GM21360 (cell line): ENCODE results near the gene STRADB.
"Not testable (repeated sequence)": the region's sequence is repeated elsewhere in the genome, so short reads cannot be mapped to it uniquely, and the experiment has no call there.

ENCODE experiments used
- ATAC-seq: cut with Tn5 transposase; IDR thresholded peaks from one replicate; pipeline ENCODE4 v1.9.1; 2021; ENCODE audit warnings: mild to moderate bottlenecking, moderate library complexity; ENCODE audit not compliant: unreplicated experiment

Gene STRADB

DNA sequence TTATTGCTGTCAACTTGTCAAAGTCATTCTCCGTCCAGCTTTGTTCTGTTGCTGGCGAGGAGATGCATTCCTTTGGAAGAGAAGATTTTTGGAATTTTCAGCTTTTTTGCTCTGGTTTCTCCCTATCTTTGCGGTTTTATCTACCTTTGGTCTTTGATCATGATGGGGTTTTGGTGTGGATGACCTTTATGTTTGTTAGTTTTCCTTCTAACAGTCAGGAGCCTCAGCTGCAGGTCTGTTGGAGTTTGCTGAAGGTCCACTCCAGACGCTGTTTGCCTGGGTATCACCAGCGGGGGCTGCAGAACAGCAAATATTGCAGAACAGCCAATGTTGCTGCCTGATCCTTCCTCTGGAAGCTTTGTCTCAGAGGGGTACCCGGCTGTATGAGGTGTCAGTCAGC, 21.7 kb upstream of the STRADB start:
- ATAC-seq = not testable (repeated sequence)

DNA sequence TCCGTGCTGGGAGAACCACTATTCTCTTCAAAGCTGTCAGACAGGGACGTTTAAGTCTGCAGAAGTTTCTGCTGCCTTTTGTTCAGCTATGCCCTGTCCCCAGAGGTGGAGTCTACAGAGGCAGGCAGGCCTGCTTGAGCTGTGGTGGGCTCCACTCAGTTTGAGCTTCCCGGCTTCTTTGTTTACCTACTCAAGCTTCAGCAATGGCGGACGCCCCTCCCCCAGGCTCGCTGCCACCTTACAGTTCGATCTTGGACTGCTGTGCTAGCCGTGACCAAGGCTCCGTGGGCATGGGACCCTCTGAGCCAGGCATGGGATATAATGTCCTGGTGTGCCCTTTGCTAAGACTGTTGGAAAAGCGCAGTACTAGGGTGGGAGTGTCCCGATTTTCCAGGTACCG, 21.2 kb upstream of the STRADB start:
- not testable (repeated sequence) for ATAC-seq

DNA sequence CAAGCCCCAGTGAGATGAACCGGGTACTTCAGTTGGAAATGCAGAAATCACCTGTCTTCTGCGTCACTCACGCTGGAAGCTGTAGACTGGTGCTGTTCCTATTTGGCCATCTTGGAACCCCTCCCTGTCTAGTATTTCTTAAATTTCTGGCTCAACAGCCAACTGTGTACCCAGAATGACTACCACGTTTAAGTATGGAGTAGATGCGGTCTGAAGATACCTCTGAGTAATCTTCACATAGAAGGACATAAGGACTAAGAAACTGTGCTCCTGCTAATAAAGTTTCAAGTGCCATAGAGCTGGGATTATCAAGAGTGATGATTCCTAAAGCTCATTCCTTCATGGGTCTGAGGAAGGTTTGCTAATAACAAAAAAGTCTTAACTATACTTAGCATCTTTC, 20.7 kb upstream of the STRADB start:
- ATAC-seq = no peak

DNA sequence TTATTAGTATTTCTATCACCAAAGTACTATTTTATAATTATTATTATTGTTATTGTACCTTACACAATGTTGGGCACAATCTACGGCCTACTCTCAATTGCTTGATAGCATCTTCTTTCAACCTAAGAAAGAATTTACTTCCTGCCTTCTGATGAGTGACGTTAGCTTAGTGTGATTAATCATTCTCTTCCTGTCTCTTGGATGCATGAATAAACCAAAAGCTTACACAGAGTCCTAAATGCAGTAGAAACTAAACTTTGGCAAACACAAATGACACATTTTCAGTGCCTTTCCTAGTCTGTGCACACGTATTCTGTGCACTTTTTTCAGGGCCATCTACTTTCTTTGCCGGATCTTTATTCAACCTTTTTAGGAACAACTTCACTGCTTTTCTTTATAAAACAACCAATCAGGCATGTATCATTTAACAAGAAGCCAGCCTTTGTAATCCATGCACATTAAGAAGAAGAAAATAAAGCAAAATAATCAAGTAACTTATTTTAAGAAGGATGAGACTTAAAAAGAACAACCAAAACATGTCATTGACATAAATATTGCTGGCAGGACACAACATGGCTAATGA, 19.4 kb upstream of the STRADB start:
- ATAC-seq = no peak

DNA sequence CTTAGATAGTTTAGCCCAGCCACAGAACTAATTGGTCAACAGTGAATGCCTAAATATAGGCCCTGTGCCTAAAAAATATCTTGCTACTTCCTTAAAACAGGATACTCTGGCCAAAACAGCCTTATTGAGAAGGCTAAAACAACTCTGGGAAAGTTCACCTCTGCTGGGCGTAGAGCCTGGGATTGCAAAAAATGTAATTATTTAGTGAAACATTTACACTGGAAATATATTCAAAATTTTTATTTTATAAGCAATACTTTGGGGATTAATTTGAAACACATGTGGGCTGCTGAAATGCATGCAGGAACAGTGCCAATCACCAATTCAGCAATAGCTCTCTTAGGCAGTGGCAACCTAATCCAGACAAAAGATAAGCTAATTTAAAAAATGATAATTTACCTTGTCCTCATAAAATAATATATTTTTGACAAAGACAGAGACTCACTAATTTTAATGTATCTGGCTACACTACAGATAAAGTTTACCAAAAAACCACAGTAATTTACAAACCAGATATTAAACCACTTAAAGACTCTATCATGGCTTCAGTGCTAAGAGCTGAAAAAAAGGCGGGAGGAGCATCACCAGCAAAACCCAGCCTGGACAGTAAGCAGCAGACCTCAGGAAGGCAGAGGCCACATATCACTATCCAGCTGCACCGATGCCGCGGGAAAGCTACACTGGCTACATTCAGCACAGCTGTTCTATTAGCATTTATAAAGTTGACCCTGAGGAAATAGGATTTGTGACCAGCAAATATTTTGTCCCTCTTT, 18.7 kb upstream of the STRADB start:
- ATAC-seq = no peak

DNA sequence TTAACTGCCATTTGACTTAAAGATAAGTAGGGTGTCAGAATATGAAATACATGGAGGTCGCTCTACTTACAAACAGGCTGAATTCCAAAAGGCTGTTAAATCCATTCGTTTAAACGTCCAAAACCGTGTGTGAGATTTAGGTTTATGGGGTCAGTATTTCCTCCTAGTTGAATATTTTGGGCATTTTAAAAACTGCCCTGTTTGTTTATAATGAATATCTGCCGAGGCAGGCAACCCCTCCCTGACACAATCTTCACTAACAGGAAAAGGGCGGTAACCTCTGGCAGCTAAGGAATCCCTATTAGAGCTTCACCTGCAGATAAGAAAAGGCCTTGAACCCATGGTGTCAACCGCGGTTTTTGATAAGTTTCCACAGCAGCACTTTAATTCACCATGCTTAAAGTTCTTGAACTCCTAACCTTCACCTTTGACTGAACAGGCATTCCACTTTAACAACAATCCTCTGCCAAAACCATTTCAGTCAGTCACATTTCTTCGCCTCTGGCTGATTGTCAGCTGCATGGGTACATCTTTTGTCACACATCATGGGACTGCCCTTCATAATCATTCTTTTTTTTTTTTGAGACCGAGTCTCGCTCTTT, 18.0 kb upstream of the STRADB start:
- no peak for ATAC-seq

DNA sequence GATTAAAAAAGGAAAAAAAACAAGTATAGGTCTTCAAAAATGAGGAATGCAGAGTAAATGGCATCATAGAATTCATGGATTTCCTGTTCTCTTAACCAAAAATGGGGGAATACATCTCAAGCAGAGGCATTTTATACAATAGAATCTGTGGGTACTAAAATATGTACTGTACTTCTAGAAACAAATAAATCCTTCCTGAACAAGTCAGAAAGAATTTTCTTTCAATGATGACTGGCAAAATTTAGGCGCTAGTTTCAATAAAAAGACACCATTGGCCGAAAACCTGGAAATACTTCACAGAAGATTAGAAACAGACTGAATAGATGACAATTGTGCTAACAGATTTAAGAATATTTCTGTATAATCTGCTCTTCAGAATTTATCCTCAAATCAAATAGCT, 15.4 kb upstream of the STRADB start:
- ATAC-seq = no peak

DNA sequence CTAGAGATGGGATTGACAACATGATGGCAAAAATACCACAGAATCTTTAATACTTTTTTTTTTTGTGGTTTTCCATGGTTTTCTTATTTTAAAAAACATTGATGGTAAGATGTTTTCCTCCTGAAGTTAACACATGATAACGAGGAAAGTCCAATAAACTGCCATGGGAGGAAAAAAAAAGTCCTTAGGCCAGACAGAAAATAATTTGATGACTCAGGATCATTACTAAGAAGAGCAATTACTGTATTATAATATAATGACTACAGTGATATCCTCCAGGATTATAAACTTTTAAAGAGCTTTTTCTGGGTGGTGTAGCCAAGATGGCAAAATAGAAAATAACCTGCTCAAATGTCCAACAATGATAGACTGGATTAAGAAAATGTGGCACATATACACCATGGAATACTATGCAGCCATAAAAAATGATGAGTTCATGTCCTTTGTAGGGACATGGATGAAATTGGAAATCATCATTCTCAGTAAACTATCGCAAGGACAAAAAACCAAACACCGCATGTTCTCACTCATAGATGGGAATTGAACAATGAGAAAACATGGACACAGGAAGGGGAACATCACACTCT, 12.1 kb upstream of the STRADB start:
- ATAC-seq = not testable (repeated sequence)

DNA sequence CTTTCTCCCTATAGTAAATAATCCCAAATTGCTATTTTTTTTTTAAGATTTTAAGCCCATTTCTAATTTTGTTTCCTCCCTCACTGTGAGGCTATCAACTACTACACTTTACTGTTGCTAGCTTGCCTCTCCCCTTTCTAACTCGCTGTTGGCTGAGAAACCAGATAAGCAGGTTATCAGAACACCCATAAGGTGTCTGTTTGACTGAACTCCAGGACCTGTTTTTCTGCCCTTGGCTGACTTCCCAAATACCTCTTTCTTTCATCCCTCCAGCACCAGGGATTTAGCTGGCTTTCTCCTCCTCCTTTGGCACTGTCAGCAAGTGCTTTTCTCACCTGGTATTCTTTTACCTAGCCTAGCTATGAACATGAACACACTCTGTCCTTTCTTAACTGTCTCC, 11.4 kb upstream of the STRADB start:
- no peak for ATAC-seq

DNA sequence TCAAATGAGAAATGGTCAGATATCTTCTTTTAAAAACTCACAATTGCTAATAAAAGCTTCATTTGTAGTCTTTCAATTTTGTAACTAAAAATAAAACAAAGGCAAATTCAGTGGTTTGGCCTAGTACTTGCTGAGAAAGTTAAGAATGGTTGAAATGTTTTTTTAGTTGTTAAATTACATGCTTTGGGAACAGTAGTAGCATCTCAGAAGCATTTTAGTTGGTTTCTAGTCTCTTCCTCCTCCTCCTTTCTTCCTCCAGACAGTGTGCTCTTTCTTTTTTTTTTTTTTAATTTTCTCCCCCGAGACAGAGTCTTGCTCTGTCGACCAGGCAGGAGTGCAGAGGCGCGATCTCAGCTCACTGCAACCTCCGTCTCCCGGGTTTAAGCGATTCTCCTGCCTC, 10.1 kb upstream of the STRADB start:
- no peak for ATAC-seq

DNA sequence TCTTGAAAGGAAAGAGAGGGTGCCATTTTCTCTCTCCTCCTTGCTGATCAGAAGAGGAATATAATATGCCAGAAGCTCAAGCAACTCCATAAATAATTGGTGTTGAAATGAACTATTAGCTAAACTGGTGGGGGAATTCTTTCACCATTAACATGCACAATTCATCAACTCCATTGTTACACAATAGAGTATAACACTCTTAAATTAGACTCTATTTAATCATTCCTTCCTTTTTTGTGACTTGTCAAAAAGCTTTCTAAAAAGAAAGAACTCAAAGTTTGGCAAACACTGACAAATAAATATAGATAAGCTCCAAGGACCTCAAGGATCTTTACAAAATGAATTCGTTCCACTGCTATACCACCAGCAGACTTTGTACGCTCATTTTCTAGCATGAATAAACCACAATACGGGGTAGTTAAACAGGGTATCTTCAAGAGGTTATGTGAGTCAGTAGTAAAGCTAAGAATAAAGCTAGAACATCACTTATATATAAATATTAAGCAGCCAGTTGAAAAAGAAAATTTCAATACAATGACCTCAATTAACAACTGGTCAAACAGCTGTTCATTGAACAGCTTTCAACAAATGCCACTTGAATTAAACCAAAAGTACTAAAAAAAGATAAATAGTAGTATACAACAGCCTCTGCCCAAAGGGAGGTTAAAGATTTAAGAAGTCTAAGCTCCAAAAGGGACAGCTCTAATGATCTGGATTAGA, 6.6 kb upstream of the STRADB start:
- no peak for ATAC-seq

DNA sequence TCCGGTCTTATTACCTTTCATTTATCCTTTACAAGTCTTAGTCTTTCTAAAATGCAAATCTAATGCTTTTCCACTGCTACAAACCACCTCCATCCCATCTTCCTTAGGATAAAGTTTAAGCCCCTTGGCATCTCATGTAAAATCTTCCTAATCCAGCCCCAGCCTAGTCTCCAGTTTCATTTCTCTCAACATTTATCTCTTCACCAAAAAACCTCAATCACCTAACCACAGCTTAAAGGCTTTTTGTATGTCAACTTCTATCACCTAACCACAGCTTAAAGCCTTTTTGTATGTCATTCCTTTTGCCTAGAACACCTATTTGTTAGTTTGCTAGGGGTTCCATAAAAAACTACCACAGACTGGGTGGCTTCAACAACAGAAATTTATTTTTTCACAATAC, 4.5 kb upstream of the STRADB start:
- no peak for ATAC-seq

DNA sequence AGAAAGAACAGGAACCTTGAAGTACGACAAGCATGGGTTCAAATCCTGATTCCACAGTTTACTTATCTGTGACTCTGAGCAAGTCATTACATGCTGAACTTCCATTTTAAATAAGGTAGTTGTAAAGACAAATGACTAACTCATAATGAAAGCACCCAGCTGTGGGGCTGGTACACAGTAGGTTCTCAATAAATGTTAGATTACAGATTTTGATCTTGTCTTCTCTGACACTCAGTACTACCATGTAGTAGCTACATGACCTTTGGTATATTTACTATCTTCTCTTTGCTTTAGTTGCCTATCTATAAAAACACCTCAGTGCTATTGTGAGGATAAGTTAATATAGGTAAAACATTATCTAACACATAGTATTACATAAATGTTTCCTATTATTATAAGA, 3.5 kb upstream of the STRADB start:
- no peak for ATAC-seq

DNA sequence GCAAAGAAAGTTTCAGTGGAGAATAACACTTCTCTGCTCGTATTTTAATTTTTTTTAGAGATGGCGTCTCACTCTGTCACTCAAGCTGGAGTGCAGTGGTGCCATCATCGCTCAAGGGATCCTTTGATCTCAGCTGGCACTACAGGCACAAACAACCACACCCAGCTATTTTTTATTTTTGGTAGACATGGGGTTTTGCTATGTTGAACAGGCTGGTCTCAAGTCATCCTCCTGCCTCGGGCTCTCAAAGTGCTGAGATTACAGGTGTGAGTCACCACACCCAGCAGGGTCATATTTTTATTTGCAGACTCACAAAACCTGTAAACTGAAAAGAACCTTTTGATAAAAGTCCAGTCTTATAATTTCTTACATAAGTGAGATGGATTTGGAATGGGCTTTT, 2.8 kb upstream of the STRADB start:
- ATAC-seq = no peak

DNA sequence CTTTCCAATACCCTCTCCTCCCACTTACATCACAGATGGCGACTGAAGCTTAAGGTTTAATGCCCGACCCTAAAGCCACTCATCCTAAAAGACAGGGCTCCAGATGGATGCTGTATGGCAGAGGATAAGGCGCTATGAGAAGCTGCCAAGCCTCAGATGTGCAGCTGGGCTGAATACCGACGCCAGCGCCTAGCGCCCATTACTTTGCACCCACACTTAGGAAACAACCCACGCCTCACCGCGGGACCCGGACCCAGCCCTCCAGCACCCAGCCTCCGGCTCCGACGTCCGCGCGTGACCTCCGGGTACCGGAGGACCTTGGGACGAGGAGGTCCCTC, 617 bp upstream of the STRADB start:
- peak; percentile 13 for ATAC-seq

DNA sequence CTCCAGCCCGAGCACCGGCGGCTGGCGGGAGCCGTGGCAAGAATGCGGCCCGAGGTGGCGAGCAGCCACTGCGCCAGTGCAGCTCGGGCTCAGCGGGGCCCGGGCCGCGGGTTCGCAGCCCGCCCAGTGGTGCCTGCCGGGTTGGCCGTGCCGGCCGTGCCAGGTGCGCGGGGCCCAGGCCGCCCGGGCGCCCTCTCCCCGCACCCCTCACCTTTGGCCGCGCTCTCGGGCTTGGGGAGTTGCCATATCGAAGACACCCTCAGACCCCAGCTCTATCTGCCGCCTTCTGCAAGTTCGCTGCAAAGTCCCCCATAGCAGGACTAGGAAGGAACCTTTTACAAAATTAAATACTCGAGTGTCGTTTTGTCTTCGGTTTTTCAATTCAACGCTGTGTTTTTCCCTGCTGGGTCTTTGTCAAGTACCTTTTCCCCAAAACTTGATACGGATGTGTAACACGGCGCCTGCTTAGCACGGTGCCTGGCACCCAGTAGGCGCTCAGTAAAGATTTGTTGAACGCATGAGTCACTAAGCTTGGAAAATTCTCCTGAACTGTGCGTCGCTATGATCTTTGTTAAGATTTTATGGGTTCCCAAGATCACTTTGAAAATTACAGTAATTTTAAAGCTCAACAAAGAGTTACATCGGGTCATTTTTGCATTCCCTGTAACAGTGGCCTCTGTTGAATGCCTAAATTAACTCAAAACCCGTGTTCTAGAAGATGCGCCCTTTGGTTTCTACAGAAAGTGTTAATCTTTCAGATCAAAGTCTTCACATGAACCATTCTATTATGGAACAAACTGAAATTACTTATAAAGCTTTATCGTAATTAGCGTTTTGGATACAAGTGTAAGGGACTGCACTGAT, 750 bp downstream of the STRADB start:
- peak; percentile 32 for ATAC-seq

DNA sequence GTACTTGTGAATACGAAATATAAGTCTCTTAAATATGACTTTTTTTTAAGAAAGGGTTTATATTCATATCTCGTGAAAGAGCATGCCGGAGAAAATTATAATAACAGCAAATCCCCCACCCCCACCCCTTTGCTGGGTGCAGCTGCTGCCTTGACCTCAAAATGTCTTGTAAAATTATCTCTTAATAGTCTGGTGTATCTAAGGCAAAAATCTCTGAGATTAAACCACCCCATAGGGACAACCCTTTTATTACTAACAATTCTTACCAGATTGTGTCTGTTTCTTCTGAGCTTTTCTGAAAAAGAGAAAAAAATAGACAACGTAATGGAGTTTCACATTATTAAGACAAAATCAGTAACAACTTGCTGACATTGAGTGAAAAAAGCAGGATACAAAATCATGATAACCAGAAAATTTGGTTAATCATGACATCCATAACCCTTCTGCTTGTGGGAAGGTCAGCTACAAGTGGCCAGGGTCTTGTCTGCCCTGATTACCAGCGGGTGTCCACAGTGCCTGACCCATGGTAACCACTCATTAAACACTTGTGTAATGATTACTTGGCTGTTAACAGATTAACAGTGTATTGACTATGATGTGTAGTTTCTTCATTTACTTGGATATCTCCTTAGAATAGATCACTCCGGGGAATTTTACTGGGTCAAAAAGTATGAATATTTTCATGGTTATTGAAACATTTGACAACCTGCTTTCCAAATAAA, 1.5 kb downstream of the STRADB start:
- no peak for ATAC-seq

DNA sequence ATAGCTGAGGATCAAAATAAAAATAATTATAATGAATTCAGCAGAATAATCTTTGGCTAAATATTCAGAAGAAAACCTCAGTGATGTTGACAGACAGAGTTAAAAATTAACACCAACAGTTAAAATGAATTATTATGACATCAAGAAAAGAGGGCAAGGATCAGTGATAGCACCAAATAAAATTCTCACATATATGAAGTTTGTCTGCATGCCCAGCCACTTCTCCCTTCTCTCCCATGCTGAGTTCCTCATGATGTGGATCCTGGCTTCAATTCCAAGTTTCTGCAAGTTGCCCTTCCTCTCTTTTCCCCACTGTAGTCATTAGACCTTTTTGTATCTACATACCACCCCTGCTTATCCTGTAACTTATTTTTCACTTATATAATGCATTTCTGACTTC, 6.8 kb downstream of the STRADB start:
- ATAC-seq = no peak

DNA sequence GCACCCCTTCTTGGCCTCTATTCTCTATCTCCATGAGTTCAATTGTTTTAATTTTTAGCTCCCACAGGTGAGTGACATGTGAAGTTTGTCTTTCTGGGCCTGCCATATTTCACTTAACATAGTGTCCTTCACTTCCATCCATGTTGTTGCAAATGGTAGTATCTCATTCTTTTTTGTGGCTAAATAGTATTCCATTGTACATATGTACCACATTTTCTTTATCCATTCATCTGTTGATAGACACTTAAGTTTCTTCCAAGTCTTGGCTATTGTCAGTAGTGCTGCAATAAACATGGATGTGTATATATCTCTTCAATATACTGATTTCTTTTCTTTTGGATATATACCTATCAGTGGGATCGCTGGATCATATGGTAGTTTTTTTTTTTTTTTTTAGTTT, 9.0 kb downstream of the STRADB start:
- no peak for ATAC-seq

DNA sequence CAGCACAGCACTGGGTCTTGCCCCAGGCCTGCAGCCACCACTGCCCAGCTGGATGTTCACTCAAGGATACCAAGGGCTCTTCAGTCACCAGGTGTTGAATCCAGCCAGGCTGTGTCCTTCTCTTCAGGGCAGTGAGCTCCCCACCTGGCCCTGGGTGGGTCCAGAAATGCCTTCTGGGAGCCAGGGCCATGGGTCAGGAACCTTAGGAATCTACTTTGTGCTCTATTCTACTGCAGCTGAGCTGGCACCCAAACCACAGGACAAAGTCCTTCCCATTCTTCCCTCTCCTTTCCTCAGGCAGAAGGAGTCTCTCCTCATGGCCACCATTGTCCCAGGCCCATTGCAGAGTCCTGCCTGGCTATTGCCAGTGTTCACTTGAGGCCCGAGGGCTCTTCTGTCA, 13.0 kb downstream of the STRADB start:
- no peak for ATAC-seq
